Ovary (tissue), 9 donors: Measurements from ENCODE around the gene MAFG. TPM values are rescaled to one million over a fixed set of nuclear protein-coding genes. Genes with fewer than 3 reads are reported as not detected.

ENCODE experiments used
- DNase-seq, 5 donors: peaks; one replicate each; pipeline ENCODE4 v3.0.0-alpha.2; 2019 to 2020
- H3K27ac ChIP-seq, 2 donors: fragments of 200-600 bp; one replicate each; pipeline versions ENCODE4 v1.5.1 to v1.8.0; 2019 to 2022
- H3K27me3 ChIP-seq: fragments of 200-600 bp; one replicate; pipeline ENCODE4 v1.8.0; 2022
- H3K36me3 ChIP-seq: fragments of 200-600 bp; sonication (generic); one replicate; pipeline ENCODE4 v1.5.1; 2019
- H3K4me1 ChIP-seq: one replicate; pipeline ENCODE4 v1.8.1; 2013; ENCODE audit warnings: mild to moderate bottlenecking, moderate library complexity; ENCODE audit not compliant: insufficient read depth
- H3K4me3 ChIP-seq: fragments of 200-600 bp; sonication (generic); one replicate; pipeline ENCODE4 v1.5.1; 2017
- H3K9me3 ChIP-seq, 2 donors: fragments of 200-600 bp in 1 of 2; sonication (generic) in 1 of 2; one replicate each; pipeline versions ENCODE4 v1.5.1 to v1.8.1; 2013 to 2019; ENCODE audit warnings: mild to moderate bottlenecking in 1 of 2, moderate library complexity in 1 of 2
- EP300 ChIP-seq: sonication (generic); formaldehyde crosslinking; IDR thresholded peaks from one replicate; pipeline ENCODE4 v1.6.1; 2017; ENCODE audit warnings: antibody characterized with exemption
- POLR2A ChIP-seq: fragments of 450-650 bp; IDR thresholded peaks from one replicate; pipeline ENCODE4 v1.6.1; 2017; ENCODE audit warnings: antibody characterized with exemption, mild to moderate bottlenecking, moderate library complexity
- WGBS, 3 donors: extraction: QIAGEN DNeasy Blood & Tissue Kit in 1 of 3; methylation state at CpG; one replicate each; pipeline versions ENCODE4 v1.1.5 to v1.1.7; 2013 to 2017; 5-methylcytosine and 5-hydroxymethylcytosine counted together
- intact Hi-C, 4 donors: fragments of 100-400 bp; cut with DNase I; formaldehyde crosslinking; loops; one replicate each; pipeline versions ENCODE4 v1.11.0 to v1.15.1; 2022 to 2023
- polyA plus RNA-seq, 2 donors: library from polyadenylated mRNA; stranded (reverse); fragments of 200-250 nt in 1 of 2; fragments of 350-450 nt in 1 of 2; fragmentation: Illumina TruSeq in 1 of 2; extraction: RNeasy Lipid Tissue Mini Kit (QIAGEN cat#74804) in 1 of 2; gene quantifications; one replicate each; pipeline ENCODE4 v1.2.3, GENCODE V29; 2013 to 2014
- total RNA-seq, 7 donors: library from RNA; depleted of rRNA in 2 of 7; stranded (reverse); fragments of >200 nt in 2 of 7; fragmentation: NEBNext Ultra II Directional in 3 of 7; extraction: Animal tissue kit (Norgen Biotek cat#: 25700) in 3 of 7; gene quantifications; one replicate each; pipeline versions ENCODE4 v1.1.0 to v1.2.4, GENCODE V29; 2016 to 2023
- TF ChIP-seq, protein P1 (sequence below), 3 donors: fragments of 450-650 bp in 2 of 3; fragments of 200-600 bp in 1 of 3; IDR thresholded peaks; one replicate each; pipeline versions ENCODE4 v1.5.1 to v1.8.0; 2016 to 2022; ENCODE audit warnings: antibody characterized with exemption in 3 of 3, mild to moderate bottlenecking in 1 of 3
- donor health status: DM: no; HTN: no; CAD: no; lungs with moderate emphysema.
- donor health status: DM: no; HTN: no; CAD: no.
- donor health status: Bipolar disorder and iron deficiency.
- donor health status: DM: yes; HTN: yes; CAD: no.
- donor health status: DM: no; HTN: no; CAD: no.
- donor health status: DM: yes; HTN: yes; CAD: no.

MAFG gene
- total and polyA plus RNA-seq, 9 donors = 9.5 to 21.1 (median 13.9) TPM

DNA sequence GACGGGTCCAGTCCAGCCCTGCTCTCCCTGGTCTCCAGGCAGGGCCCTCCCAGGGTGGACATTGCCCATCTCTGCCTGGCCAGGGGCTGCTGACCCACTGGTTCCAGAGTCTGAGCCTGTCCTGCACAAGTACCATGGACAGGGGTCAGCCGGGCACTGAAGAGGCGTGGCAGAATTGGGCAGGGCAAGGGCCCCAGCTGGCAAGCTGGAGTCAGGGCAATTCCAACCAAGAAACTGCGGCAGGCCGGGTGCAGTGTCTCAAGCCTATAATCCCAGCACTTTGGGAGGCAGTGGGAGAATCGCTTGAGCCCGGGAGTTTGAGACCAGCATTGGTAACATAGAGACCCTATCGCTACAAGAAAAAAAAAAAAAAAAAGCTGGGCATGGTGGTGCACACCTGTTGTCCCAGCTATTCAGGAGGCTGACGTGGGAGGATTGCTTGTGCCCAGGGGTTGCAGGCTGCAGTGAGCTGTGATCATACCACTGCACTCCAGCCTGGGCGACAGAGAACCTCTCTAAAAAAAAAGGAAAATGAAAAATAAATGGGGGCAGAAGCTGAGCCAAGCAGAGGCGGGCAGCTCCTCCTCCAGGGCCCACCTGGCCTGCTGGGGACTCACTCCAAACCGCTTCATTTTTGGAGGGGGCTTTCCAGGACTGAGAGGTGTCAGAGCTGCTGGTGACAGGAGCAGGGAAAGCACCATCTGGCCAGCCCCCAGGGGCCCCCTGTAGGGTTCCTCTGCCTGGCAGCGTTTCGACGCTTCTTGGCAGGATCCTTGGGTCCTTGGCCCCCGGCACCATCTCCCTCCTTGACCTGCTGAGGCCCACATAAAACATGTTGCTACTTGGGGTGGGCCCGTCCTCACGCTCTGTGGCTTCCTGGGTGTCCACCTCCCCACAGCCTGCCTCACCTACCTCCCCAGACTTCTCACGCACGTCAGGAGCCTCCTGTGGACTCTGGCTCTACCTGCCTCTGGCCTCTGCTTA, 2.9 kb upstream of the MAFG start:
- intact Hi-C loops = no loop called here
- H3K4me3 ChIP-seq = no peak overlapping the region
- TF ChIP-seq, protein P1, sequence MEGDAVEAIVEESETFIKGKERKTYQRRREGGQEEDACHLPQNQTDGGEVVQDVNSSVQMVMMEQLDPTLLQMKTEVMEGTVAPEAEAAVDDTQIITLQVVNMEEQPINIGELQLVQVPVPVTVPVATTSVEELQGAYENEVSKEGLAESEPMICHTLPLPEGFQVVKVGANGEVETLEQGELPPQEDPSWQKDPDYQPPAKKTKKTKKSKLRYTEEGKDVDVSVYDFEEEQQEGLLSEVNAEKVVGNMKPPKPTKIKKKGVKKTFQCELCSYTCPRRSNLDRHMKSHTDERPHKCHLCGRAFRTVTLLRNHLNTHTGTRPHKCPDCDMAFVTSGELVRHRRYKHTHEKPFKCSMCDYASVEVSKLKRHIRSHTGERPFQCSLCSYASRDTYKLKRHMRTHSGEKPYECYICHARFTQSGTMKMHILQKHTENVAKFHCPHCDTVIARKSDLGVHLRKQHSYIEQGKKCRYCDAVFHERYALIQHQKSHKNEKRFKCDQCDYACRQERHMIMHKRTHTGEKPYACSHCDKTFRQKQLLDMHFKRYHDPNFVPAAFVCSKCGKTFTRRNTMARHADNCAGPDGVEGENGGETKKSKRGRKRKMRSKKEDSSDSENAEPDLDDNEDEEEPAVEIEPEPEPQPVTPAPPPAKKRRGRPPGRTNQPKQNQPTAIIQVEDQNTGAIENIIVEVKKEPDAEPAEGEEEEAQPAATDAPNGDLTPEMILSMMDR (IDR thresholded peaks at IDR 0.05) = no peak
- TF ChIP-seq POLR2A (no peak), EP300 (no peak)

DNA sequence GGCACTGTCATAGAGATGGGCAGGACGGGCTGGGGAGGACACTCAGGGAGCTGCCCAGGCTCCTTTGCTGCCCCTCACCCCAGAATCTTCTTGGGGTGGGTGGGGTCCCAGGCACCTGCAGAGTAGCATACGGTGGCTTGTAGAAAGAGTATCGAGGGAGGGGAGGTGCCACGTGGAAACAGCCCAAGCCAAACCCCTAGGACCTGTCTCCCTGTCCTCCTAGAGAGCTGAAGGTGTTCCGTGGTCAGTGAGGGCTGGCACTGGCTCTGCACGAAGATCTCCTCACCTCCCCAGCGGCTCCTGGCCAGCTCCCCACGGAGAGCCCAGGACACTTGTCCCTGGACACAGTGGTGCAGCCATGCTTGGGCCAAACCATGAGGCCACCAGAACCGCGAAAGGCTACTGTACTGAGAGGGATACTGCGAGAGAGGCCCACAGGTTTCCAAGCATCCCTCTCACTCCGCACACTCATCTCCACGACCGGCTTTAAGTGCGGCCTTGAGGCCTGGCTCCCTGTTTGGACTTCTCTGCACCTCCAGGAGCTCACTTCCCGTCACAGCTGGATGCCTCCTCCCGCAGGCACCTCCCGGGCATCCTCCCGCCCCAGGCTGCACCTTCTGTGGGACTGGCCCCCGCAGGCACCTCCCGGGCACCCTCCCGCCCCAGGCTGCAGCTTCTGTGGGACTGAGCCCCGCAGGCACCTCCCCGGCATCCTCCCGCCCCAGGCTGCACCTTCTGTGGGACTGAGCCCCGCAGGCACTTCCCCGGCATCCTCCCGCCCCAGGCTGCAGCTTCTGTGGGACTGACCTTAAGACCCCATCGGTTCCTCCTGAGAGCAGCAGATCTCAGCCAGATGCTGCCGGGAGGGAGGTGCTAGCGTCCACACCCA, 2.0 kb upstream of the MAFG start:
- H3K4me3 ChIP-seq = no peak overlapping the region
- H3K4me1 ChIP-seq = peaks cover 14% of the 10 kb centered on the region
- TF ChIP-seq, protein P1 (IDR thresholded peaks at IDR 0.05) = no peak
- H3K27ac ChIP-seq = no peak overlapping the region
- 85 to 88% (median 85%) methylated on average over 31 of the region's 31 CpGs for WGBS, 3 donors
- intact Hi-C loops = no loop called here
- peak in 1 of 5 donors; percentile 32 for DNase-seq
- no peaks in the 10 kb centered on the region for H3K27me3 ChIP-seq
- H3K9me3 ChIP-seq = no peaks in the 10 kb centered on the region
- H3K36me3 ChIP-seq = no peaks in the 10 kb centered on the region

More for the DNA sequence above, 2.9 kb upstream of the MAFG start:
- peak in 3 of 5 donors; percentile 22 to 49 (median 34) for DNase-seq
- no peak overlapping the region for H3K27ac ChIP-seq
- H3K9me3 ChIP-seq = no peaks in the 10 kb centered on the region
- H3K4me1 ChIP-seq = peaks cover 10% of the 10 kb centered on the region
- WGBS, 3 donors = 48 to 54% (median 53%) methylated on average over 20 of the region's 20 CpGs
- H3K27me3 ChIP-seq = no peaks in the 10 kb centered on the region
- no peaks in the 10 kb centered on the region for H3K36me3 ChIP-seq

DNA sequence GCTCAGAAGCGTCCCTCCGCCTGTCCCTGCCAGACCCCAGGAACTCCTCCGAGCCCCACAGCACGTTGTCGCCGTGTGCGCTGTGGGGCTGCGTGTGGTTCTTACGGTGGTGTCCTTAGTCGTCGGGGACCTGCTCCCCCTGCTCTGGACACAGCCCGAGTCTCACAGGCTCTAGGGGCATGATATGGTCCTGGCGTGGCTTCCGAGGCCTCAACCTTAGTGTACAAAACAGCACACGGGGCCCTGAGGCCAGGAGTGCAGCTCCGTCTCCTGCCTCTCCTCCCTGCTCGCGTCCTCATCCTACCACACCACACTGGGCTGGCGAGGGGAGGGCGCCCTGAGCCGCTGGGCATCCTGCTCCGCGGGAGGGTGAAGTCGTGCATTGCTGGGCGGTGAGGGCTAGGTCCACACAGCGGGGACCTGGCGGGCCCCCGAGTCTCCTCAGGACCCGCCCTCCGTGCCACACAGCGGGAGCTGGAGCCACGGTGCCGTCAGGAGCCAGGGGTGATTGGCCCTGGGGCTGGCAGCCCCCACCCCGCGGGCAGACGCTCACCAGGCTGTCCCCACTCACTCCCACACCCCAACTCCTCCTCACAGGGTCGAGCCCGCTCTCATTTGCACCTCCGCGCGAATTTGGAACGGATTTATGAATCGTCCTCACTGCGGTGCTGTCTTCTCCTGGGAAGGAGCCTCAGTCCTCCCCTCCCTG, 1.2 kb upstream of the MAFG start:
- no peak for TF ChIP-seq EP300
- Histone ChIP-seq H3K27me3 (no peaks in the 10 kb centered on the region), H3K36me3 (no peaks in the 10 kb centered on the region), H3K9me3 (no peaks in the 10 kb centered on the region), H3K4me1 (peaks cover 19% of the 10 kb centered on the region), H3K4me3 (peak overlapping the region; percentile 92), H3K27ac (no peak overlapping the region)
- WGBS, 3 donors = 30 to 38% (median 37%) methylated on average over 38 to 44 of the region's 44 CpGs
- DNase-seq = peak in 2 of 5 donors; percentile 12 to 39
- intact Hi-C loops = no loop called here

DNA sequence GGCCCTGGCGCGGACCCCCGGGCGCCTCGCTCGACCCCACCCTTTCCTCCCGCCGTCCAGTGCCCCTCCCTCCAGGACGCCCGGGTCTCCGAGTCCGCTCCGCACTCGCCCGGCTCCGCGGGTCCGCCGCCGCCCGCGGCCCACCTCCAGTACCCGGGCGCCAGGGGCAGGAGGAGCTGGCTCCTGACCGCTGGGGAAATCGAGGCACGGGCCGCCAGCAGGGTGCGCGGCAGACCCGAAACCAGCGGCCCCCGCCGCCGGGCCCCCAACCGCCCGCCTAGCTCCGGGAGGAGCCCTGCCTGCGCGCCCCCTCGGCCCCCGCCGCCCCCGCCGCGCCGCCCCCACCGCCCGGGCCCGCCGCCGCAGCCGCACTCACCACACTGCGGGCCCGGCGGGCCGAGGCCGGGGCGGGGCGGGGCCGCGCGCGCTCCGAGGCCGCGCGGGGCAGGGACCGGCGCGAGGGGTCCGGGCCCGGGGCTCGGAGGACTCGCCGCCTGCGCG, 333 bp downstream of the MAFG start:
- Histone ChIP-seq H3K27ac (peak overlapping the region; percentile 86 to 87), H3K4me1 (peaks cover 26% of the 10 kb centered on the region), H3K4me3 (peak overlapping the region; percentile 92), H3K36me3 (no peaks in the 10 kb centered on the region), H3K9me3 (no peaks in the 10 kb centered on the region), H3K27me3 (no peaks in the 10 kb centered on the region)
- TF ChIP-seq POLR2A (no peak), EP300 (no peak)
- TF ChIP-seq, protein P1 (IDR thresholded peaks at IDR 0.05) = no peak
- intact Hi-C loops = no loop called here
- peak in 3 of 5 donors; percentile 30 to 66 (median 59) for DNase-seq
- WGBS, 3 donors = 0 to 1% (median 1%) methylated on average over 33 to 75 of the region's 78 CpGs
